A673 (cell line): ENCODE data around the gene DAPK1. TPM values are rescaled to one million over a fixed set of nuclear protein-coding genes. Genes with fewer than 3 reads are reported as not detected.

Source experiments
- BruUV-seq: library from RNA; stranded (reverse); fragments of 400-500 nt; replicated peaks from 2 replicates; lab custom pipeline; 2021; lab: Mats Ljungman, UMichigan
- CTCF ChIA-PET: fragments of 300-600 bp; sonication (Branson Sonifier 250); formaldehyde crosslinking; loops from one replicate; lab custom pipeline; 2022; ENCODE audit warnings: antibody characterized with exemption; lab: Charles Lee
- POLR2A ChIA-PET: fragments of 300-600 bp; sonication (Branson Sonifier 250); formaldehyde crosslinking; loops from one replicate; lab custom pipeline; 2022; ENCODE audit warnings: antibody characterized with exemption; ENCODE audit not compliant: low non-redundant PET; lab: Charles Lee
- DNase-seq: peaks from one replicate; pipeline ENCODE4 v3.0.0-alpha.2; 2015; ENCODE audit warnings: low spot score
- H3K27ac ChIP-seq: fragments of 200-600 bp; sonication (generic); 2 replicates; pipeline ENCODE4 v1.5.1; 2016; ENCODE audit warnings: mixed run types, low read depth, mild to moderate bottlenecking, mixed read lengths, antibody characterized with exemption, low read length; ENCODE audit not compliant: poor library complexity, severe bottlenecking
- H3K27me3 ChIP-seq: fragments of 200-600 bp; sonication (generic); replicated peaks from 2 replicates; pipeline ENCODE4 v1.6.1; 2017; ENCODE audit warnings: mixed run types, low read depth, mild to moderate bottlenecking, mixed read lengths, antibody characterized with exemption, low read length; ENCODE audit not compliant: insufficient read depth, poor library complexity
- H3K36me3 ChIP-seq: fragments of 200-600 bp; sonication (generic); 2 replicates; pipeline ENCODE4 v1.6.1; 2016; ENCODE audit warnings: mixed run types, mild to moderate bottlenecking, mixed read lengths, antibody characterized with exemption, low read length; ENCODE audit not compliant: insufficient read depth, poor library complexity, severe bottlenecking
- H3K4me1 ChIP-seq: fragments of 200-600 bp; sonication (generic); 2 replicates; pipeline ENCODE4 v1.6.1; 2017; ENCODE audit warnings: mixed run types, mild to moderate bottlenecking, mixed read lengths, antibody characterized with exemption, low read length; ENCODE audit not compliant: insufficient read depth, poor library complexity, severe bottlenecking
- H3K4me3 ChIP-seq: fragments of 200-600 bp; sonication (generic); 2 replicates; pipeline ENCODE4 v1.5.1; 2016; ENCODE audit warnings: low read depth, mixed run types, mild to moderate bottlenecking, mixed read lengths, low read length; ENCODE audit not compliant: poor library complexity, severe bottlenecking
- H3K9me3 ChIP-seq: fragments of 200-600 bp; sonication (generic); 2 replicates; pipeline ENCODE4 v1.6.1; 2016; ENCODE audit warnings: mixed run types, low read depth, mild to moderate bottlenecking, mixed read lengths, antibody characterized with exemption, low read length; ENCODE audit not compliant: poor library complexity, severe bottlenecking
- CTCF ChIP-seq: fragments of 300-800, 200-600 bp; sonication (generic); conservative IDR thresholded peaks from 2 replicates; pipeline ENCODE4 v1.5.1; 2017; ENCODE audit warnings: low read depth, mild to moderate bottlenecking, antibody characterized with exemption, low read length, moderate library complexity, mixed read lengths
- EZH2 ChIP-seq: fragments of 200-600 bp; sonication (generic); IDR thresholded peaks from 2 replicates; pipeline ENCODE4 v1.6.1; 2017; ENCODE audit warnings: borderline replicate concordance, low read depth, mild to moderate bottlenecking, mixed read lengths, antibody characterized with exemption, low read length; ENCODE audit not compliant: poor library complexity, severe bottlenecking
- intact Hi-C: fragments of 100-400 bp; cut with micrococcal nuclease; formaldehyde crosslinking; loops from one replicate; pipeline ENCODE4 v1.10.0; 2022; ENCODE audit not compliant: unreplicated experiment
- total RNA-seq: library from RNA; stranded (reverse); gene quantifications from 2 replicates; pipeline ENCODE4 v1.2.3, GENCODE V29; 2021

The DAPK1 gene
- total RNA-seq, 1 experiment from 2014 or later, result 380 TPM

- TF ChIP-seq CTCF, result no peak
- no peak for TF ChIP-seq EZH2
Observed at GRCh38 chr9:87507576-87507975, 9.9 kb downstream of the DAPK1 start.

GRCh38 chr9:87510252-87510683 lies 12.6 kb downstream of the DAPK1 start:
- ChIA-PET POLR2A (no interaction called here), CTCF (no interaction called here)
- Histone ChIP-seq H3K4me1 (peaks cover 64% of the 10 kb centered on the region), H3K27ac (peak overlapping the region; percentile 61), H3K4me3 (no peak overlapping the region), H3K9me3 (no peaks in the 10 kb centered on the region), H3K36me3 (peaks cover 81% of the 10 kb centered on the region), H3K27me3 (no peaks in the 10 kb centered on the region)
- no peak for TF ChIP-seq EZH2
- TF ChIP-seq CTCF, result no peak
- intact Hi-C loops, result no loop called here
- DNase-seq, result no peak
- no TSS peak for BruUV-seq

More at GRCh38 chr9:87507576-87507975, 9.9 kb downstream of the DAPK1 start:
- no TSS peak for BruUV-seq
- CTCF ChIA-PET, result no interaction called here
- Histone ChIP-seq H3K9me3 (no peaks in the 10 kb centered on the region), H3K27me3 (no peaks in the 10 kb centered on the region), H3K27ac (no peak overlapping the region), H3K4me1 (peaks cover 52% of the 10 kb centered on the region), H3K36me3 (peaks cover 88% of the 10 kb centered on the region), H3K4me3 (no peak overlapping the region)
- POLR2A ChIA-PET, result no interaction called here
- no peak for DNase-seq
- intact Hi-C loops, result no loop called here

- ChIA-PET CTCF (no interaction called here), POLR2A (no interaction called here)
- BruUV-seq, result no TSS peak
- DNase-seq, result no peak
- Histone ChIP-seq H3K9me3 (no peaks in the 10 kb centered on the region), H3K27me3 (no peaks in the 10 kb centered on the region), H3K4me1 (peaks cover 84% of the 10 kb centered on the region), H3K27ac (peak overlapping the region; percentile 89), H3K36me3 (peaks cover 66% of the 10 kb centered on the region), H3K4me3 (no peak overlapping the region)
- intact Hi-C loops, result no loop called here
- TF ChIP-seq EZH2 (no peak), CTCF (no peak)
Observed at GRCh38 chr9:87512311-87512710, 14.6 kb downstream of the DAPK1 start.
